ENCODE results near the gene OR2A2.

The OR2A2 gene

DNA sequence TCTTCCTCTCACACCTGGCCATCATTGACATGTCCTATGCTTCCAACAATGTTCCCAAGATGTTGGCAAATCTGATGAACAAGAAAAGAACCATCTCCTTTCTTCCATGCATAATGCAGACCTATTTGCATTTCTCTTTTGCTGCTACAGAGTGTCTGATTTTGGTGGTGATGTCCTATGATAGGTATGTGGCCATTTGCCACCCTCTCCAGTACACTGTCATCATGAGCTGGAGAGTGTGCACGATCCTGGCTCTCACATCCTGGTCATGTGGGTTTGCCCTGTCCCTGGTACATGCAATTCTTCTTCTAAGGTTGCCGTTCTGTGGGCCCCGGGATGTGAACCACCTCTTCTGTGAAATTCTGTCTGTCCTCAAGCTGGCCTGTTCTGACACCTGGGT, 32.8 kb downstream of the OR2A2 start:
- H3K4me3 ChIP-seq (ENCODE audit: low read depth in 1 of 2, low read length in 2 of 2), result no peak overlapping the region
- H3K9ac ChIP-seq (ENCODE audit: low read length), result no peak overlapping the region
- no peak overlapping the region for H3K27ac ChIP-seq (ENCODE audit: low read depth, low read length)
- H3K9me3 ChIP-seq (ENCODE audit: low read length), result no peaks in the 10 kb centered on the region
- H3K27me3 ChIP-seq (ENCODE audit: control insufficient read depth in 1 of 2, insufficient read depth in 2 of 2, low read length in 2 of 2), result no peaks in the 10 kb centered on the region
- no peaks in the 10 kb centered on the region for H3K4me1 ChIP-seq (ENCODE audit: insufficient read depth, low read length)
- no peaks in the 10 kb centered on the region for H3K36me3 ChIP-seq (ENCODE audit: insufficient read depth, low read length)

DNA sequence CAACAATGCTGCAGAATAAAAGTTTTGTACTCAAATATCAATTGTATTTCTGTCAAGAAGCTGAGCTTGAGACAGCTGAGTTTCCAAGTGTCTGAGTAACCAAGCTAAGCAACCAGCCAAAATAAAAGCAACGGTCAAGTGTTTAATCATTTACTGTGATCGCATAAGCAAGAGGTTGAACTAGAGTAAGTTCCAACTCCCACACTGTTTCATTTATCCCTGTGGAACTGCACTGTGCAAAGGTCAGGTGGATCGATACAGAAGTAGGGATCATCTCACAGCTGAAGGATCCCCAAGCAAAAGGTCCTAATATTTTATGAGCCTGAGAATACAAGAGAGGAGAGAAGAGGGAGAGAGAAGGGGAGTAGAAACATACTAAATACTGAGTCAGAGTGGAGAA, 35.0 kb downstream of the OR2A2 start:
- Histone ChIP-seq H3K9ac (ENCODE audit: low read length) (no peak overlapping the region), H3K27me3 (ENCODE audit: control insufficient read depth in 1 of 2, insufficient read depth in 2 of 2, low read length in 2 of 2) (no peaks in the 10 kb centered on the region), H3K4me3 (ENCODE audit: low read depth in 1 of 2, low read length in 2 of 2) (no peak overlapping the region), H3K9me3 (ENCODE audit: low read length) (no peaks in the 10 kb centered on the region), H3K36me3 (ENCODE audit: insufficient read depth, low read length) (no peaks in the 10 kb centered on the region), H3K27ac (ENCODE audit: low read depth, low read length) (no peak overlapping the region), H3K4me1 (ENCODE audit: insufficient read depth, low read length) (no peaks in the 10 kb centered on the region)

DNA sequence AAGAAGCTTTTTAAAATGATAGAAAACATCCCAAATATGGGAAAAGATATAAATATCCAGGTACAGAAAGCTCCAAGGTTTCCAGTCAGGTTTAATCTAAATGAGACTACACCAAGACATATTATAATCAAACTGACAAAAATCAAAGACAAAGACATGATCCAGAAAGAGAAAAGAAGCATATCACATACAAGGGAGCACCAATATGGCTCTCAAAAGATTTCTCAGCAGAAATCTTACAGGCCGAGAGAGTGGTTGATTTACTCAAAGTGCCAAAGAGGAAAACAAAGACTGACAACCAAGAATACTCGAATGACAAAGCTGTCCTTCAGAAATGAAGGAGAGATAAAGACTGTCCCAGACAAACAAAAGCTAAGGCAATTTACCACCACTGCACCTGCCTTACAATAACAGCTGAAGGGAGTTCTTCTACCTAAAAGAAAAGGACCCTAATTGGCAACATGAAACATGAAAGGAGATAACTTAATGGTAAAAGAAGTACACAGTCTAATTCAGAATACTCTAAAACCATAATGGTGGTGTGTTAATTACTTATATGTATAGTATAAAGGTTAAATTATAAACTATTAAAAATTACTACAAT, 38.9 kb downstream of the OR2A2 start:
- no peaks in the 10 kb centered on the region for H3K36me3 ChIP-seq (ENCODE audit: insufficient read depth, low read length)
- no peak overlapping the region for H3K4me3 ChIP-seq (ENCODE audit: low read depth in 1 of 2, low read length in 2 of 2)
- H3K9ac ChIP-seq (ENCODE audit: low read length), result no peak overlapping the region
- no peaks in the 10 kb centered on the region for H3K27me3 ChIP-seq (ENCODE audit: control insufficient read depth in 1 of 2, insufficient read depth in 2 of 2, low read length in 2 of 2)
- no peaks in the 10 kb centered on the region for H3K9me3 ChIP-seq (ENCODE audit: low read length)
- H3K27ac ChIP-seq (ENCODE audit: low read depth, low read length), result no peak overlapping the region
- H3K4me1 ChIP-seq (ENCODE audit: insufficient read depth, low read length), result no peaks in the 10 kb centered on the region

DNA sequence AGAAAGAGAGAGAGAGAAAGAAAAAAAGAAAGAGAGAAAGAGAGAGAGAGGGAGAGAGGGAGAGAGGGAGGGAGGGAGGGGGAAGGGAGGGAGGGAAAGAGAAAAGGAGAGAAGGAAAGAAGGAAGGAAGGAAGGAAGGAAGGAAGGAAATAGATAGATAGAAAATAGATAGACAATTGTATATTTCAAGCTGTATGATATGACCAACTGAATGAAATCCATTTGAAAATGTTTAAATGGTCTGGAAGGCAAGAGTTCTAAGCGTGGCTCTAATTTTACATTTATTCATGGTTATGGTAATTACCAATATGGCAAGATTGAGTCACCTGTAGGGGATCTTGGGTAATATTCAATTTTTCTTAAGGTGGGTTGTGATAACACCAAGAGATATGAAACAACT, 49.5 kb downstream of the OR2A2 start:
- Histone ChIP-seq H3K27me3 (ENCODE audit: control insufficient read depth in 1 of 2, insufficient read depth in 2 of 2, low read length in 2 of 2) (no peaks in the 10 kb centered on the region), H3K4me3 (ENCODE audit: low read depth in 1 of 2, low read length in 2 of 2) (no peak overlapping the region), H3K27ac (ENCODE audit: low read depth, low read length) (no peak overlapping the region), H3K9ac (ENCODE audit: low read length) (no peak overlapping the region), H3K4me1 (ENCODE audit: insufficient read depth, low read length) (no peaks in the 10 kb centered on the region), H3K36me3 (ENCODE audit: insufficient read depth, low read length) (no peaks in the 10 kb centered on the region), H3K9me3 (ENCODE audit: low read length) (no peaks in the 10 kb centered on the region)
